Measurements from ENCODE around the gene CCKAR. TPM values are rescaled to one million over a fixed set of nuclear protein-coding genes. Genes with fewer than 3 reads are reported as not detected.

The CCKAR gene
- total and polyA plus RNA-seq, 7 donors: not detected

GRCh38 chr4:26478330-26478729, 12.0 kb downstream of the CCKAR start:
- no peak for ATAC-seq
- intact Hi-C loops (cut with DNase I): no loop called here

GRCh38 chr4:26476545-26476944, 13.7 kb downstream of the CCKAR start:
- DNase-seq (no peak), ATAC-seq (no peak)
- TF ChIP-seq, protein P1, sequence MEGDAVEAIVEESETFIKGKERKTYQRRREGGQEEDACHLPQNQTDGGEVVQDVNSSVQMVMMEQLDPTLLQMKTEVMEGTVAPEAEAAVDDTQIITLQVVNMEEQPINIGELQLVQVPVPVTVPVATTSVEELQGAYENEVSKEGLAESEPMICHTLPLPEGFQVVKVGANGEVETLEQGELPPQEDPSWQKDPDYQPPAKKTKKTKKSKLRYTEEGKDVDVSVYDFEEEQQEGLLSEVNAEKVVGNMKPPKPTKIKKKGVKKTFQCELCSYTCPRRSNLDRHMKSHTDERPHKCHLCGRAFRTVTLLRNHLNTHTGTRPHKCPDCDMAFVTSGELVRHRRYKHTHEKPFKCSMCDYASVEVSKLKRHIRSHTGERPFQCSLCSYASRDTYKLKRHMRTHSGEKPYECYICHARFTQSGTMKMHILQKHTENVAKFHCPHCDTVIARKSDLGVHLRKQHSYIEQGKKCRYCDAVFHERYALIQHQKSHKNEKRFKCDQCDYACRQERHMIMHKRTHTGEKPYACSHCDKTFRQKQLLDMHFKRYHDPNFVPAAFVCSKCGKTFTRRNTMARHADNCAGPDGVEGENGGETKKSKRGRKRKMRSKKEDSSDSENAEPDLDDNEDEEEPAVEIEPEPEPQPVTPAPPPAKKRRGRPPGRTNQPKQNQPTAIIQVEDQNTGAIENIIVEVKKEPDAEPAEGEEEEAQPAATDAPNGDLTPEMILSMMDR (IDR thresholded peaks at IDR 0.05): no peak
- no peaks in the 10 kb centered on the region for H3K36me3 ChIP-seq (ENCODE audit: insufficient read depth in 1 of 2, low read depth in 1 of 2)
- H3K4me3 ChIP-seq: no peak overlapping the region
- peaks cover 0 to 1% (median 0%) of the 10 kb centered on the region in 3 donors for H3K27me3 ChIP-seq (ENCODE audit: insufficient read depth in 3 of 3, low read length in 2 of 3)
- intact Hi-C loops (cut with DNase I): no loop called here
- H3K4me1 ChIP-seq: no peaks in the 10 kb centered on the region
- WGBS, 3 donors: 61 to 67% (median 64%) methylated on average over 5 of the region's 5 CpGs
- no peaks in the 10 kb centered on the region for H3K9me3 ChIP-seq
- H3K27ac ChIP-seq: no peak overlapping the region

More at GRCh38 chr4:26478330-26478729, 12.0 kb downstream of the CCKAR start:
- H3K36me3 ChIP-seq (ENCODE audit: insufficient read depth in 1 of 2, low read depth in 1 of 2): no peaks in the 10 kb centered on the region
- no peaks in the 10 kb centered on the region for H3K4me1 ChIP-seq
- WGBS, 3 donors: 83 to 95% (median 94%) methylated on average over 13 of the region's 13 CpGs
- no peaks in the 10 kb centered on the region for H3K9me3 ChIP-seq
- no peak overlapping the region for H3K27ac ChIP-seq
- TF ChIP-seq, protein P1 (IDR thresholded peaks at IDR 0.05): no peak
- no peak for DNase-seq
- no peak overlapping the region for H3K4me3 ChIP-seq
- peaks cover 0 to 1% (median 0%) of the 10 kb centered on the region in 3 donors for H3K27me3 ChIP-seq (ENCODE audit: insufficient read depth in 3 of 3, low read length in 2 of 3)

DNA sequence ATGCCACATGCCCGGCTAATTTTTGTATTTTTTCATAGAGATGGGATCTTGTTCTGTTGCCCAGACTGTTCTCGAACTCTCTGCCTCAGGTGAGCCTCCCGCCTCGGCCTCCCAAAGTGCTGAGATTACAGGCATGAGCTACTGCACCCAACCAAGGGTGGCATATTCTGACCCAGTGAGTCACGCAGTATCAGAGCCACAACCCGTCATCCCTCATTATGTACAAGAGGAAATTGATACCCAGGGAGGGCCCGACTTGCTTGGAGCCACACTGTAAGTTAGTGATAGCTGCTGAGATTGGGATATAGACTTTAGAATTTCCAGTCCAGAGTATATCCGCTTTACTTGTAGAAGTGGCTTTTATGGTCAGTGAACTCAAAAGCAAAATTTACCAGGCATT, 14.6 kb downstream of the CCKAR start:
- Histone ChIP-seq H3K4me3 (no peak overlapping the region), H3K9me3 (no peaks in the 10 kb centered on the region), H3K4me1 (no peaks in the 10 kb centered on the region), H3K27ac (no peak overlapping the region), H3K36me3 (ENCODE audit: insufficient read depth in 1 of 2, low read depth in 1 of 2) (no peaks in the 10 kb centered on the region), H3K27me3 (ENCODE audit: insufficient read depth in 3 of 3, low read length in 2 of 3) (peaks cover 0 to 1% (median 0%) of the 10 kb centered on the region in 3 donors)
- DNase-seq (no peak), ATAC-seq (no peak)
- TF ChIP-seq, protein P1 (IDR thresholded peaks at IDR 0.05): no peak
- intact Hi-C loops (cut with DNase I): no loop called here
- 78 to 94% (median 90%) methylated on average over 8 of the region's 8 CpGs for WGBS, 3 donors

DNA sequence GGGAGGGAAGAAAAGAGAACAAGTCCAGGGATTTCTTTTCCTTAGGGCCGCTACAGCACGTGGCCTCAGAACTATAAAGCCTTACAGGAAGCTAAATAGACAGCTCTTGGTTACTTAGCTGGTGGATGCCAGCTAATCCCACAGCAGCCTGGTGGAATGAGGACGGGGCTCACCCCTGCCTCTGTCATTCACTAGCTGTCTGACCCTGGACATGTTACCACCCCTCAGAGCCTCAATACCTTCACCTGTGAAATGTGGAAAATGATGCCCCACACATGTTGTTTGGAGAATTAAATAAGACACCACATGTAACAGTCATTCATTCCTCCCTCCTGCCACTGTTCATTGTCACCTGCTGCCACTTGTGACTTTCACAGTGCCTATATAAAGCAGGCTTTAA, 15.7 kb downstream of the CCKAR start:
- H3K36me3 ChIP-seq (ENCODE audit: insufficient read depth in 1 of 2, low read depth in 1 of 2): no peaks in the 10 kb centered on the region
- H3K27ac ChIP-seq: no peak overlapping the region
- ATAC-seq (no peak), DNase-seq (no peak)
- no peaks in the 10 kb centered on the region for H3K9me3 ChIP-seq
- peaks cover 0 to 1% (median 0%) of the 10 kb centered on the region in 3 donors for H3K27me3 ChIP-seq (ENCODE audit: insufficient read depth in 3 of 3, low read length in 2 of 3)
- H3K4me1 ChIP-seq: no peaks in the 10 kb centered on the region
- 23 to 50% (median 39%) methylated on average over 3 of the region's 3 CpGs for WGBS, 3 donors
- no peak overlapping the region for H3K4me3 ChIP-seq
- intact Hi-C loops (cut with DNase I): no loop called here
- TF ChIP-seq, protein P1 (IDR thresholded peaks at IDR 0.05): no peak

DNA sequence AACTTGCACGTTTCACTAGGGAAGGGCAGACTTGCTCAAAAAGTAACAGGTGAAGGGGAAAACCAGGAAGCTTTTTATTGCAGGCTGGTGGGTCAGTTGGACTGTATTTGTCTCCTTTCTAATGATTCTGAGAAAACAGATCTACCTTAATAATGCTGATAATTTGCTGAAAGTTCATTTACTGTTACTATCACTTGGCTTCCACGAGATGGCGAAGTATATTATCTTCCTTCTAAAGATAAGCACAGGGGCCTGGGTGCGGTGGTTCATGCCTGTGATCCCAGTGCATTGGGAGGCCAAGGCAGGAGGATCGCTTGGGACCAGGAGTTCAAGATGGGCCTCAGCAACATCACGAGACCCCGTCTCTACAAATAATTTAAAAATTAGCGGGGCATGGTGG, 16.4 kb downstream of the CCKAR start:
- ATAC-seq: no peak
- H3K4me3 ChIP-seq: no peak overlapping the region
- TF ChIP-seq, protein P1 (IDR thresholded peaks at IDR 0.05): no peak

More for the DNA sequence above, 16.4 kb downstream of the CCKAR start:
- WGBS, 3 donors: 81 to 95% (median 92%) methylated on average over 8 of the region's 8 CpGs
- intact Hi-C loops (cut with DNase I): no loop called here
- no peak for DNase-seq
- Histone ChIP-seq H3K4me1 (no peaks in the 10 kb centered on the region), H3K9me3 (no peaks in the 10 kb centered on the region), H3K27me3 (ENCODE audit: insufficient read depth in 3 of 3, low read length in 2 of 3) (peaks cover 0 to 1% (median 0%) of the 10 kb centered on the region in 3 donors), H3K27ac (no peak overlapping the region), H3K36me3 (ENCODE audit: insufficient read depth in 1 of 2, low read depth in 1 of 2) (no peaks in the 10 kb centered on the region)

Data from psoas muscle (tissue), 8 donors.